Daoy (cell line): ENCODE measurements around the gene SERPINE1. TPM values are rescaled to one million over a fixed set of nuclear protein-coding genes. Genes with fewer than 3 reads are reported as not detected.
"Not testable (repeated sequence)": the region's sequence is repeated elsewhere in the genome, so short reads cannot be mapped to it uniquely, and the experiment has no call there.

ENCODE experiments used
- DNase-seq: peaks from one replicate; pipeline ENCODE4 v3.0.0-alpha.2; 2015; ENCODE audit warnings: low read depth
- total RNA-seq: library from RNA; depleted of rRNA; stranded (reverse); fragments of >200 nt; shearing (Covaris generic); gene quantifications from 2 replicates; pipeline ENCODE4 v1.2.3, GENCODE V29; 2014

Gene SERPINE1
- total RNA-seq, 1 experiment from 2014 or later: 845 TPM

DNA sequence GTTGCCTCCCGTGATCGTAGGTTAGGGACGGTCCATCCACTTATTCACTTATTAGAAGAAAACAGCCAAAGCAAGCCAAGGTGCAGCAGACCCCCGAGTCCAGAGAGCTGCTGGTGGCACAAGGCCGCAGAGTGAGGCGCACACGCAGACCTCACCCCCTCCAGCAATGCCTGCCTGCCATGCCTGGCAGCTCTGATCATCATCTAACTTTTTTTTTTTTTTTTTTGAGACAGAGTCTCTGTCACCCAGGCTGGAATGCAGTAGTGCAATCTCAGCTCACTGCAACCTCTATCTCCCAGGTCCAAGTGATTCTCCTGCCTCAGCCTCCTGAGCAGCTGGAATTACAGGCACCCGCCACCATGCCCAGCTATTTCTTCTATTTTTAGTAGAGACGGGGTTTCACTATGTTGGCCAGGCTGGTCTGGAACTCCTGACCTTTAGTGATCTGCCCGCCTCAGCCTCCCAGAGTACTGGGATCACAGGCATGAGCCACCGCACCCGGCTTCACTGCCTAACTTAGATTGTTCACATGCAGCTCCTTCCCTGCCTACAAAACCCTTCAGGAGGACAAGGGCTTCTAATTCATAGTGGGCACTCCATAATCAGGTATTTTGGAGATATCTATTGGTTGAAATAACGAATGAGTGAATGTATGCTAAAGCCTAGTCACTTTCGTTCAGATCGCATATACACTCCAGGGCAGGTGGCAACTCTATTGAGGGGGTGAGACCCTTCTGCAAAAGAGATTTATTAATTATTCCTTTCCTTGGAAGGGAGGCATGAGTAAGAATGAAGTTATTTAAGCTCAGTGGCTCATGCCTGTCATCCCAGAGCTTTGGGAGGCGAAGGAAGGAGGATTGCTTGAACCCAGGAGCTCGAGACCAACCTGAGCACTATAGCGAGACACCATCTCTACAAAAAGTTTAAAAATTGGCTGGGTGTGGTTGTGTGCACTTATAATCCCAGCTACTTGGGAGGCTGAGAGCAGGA lies 25.8 kb upstream of the SERPINE1 start:
- DNase-seq: peak; percentile 65

DNA sequence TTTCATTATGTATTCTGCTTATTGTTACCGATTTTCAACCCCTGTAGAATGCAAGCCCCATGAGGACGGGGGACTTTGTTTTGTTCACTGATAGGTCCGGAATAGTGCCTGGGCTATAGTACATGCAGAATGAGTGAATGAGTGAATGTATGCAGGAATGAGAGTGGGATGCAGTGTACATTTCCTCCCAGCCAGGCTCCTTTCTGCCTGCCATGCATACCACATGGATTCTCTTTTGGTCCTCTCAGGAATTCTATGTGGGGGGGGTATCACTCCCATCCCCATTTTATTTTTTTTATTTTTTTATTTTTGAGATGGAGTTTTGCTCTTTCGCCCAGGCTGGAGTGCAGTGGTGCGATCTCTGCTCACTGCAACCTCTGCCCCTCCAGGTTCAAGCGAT lies 24.9 kb upstream of the SERPINE1 start:
- no peak for DNase-seq

DNA sequence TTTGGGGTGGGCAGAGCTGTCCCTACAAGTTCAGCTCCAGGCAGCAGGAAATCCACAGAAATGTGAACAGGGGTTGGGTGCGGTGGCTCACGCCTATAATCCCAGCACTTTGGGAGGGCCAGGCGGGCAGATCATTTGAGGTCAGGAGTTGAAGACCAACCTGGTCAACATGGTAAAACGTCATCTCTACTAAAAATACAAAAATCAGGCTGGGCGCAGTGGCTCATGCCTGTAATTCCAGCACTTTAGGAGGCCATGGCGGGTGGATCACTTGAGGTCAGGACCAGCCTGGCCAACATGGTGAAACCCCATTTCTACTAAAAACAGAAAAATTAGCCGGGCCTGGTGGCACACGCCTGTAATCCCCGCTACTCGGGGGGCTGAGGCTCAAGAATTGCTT lies 23.2 kb upstream of the SERPINE1 start:
- DNase-seq: not testable (repeated sequence)

DNA sequence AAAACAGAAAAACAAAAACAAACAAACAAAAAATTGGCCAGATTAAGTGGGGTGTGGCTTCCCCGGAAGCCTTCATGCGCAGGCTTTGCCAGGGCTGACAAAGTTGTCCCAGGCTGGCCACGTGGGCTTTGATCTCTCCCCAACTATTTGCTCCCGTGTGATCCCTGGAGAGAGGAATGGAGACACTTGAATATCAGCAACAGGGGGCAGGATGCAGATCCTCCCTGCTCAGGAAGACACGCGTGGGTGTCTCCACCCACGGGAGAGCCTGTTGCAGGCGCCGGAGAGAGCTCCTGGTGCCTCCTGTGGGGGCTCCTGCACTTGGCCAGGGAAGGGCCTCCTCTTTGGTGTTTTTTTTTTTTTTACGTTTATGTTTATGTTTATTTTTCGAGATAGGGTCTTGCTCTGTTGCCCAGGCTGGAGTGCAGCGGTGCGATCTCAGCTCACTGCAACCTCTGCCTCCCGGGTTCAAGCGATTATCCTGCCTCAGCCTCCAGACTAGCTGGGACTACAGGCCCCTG lies 22.7 kb upstream of the SERPINE1 start:
- DNase-seq: no peak

DNA sequence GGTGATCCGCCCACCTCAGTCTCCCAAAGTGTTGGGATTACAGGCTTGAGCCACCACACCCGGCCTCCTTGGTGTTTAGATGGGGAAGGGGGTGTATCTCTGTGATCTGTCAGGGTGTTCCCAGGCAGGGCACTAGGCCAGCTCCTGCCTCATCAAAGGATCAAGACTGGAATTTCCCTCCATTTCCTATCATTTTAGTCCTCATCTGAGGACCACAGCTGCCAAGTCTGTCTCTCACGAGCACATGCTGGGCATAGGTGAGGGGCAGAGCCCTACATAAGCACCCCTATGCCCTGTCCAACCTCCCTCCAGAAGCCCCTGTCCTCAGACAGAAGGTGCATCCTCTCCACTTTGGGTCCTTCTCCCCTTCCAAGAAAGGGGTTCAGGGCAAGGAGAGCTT lies 22.1 kb upstream of the SERPINE1 start:
- DNase-seq: peak; percentile 83

DNA sequence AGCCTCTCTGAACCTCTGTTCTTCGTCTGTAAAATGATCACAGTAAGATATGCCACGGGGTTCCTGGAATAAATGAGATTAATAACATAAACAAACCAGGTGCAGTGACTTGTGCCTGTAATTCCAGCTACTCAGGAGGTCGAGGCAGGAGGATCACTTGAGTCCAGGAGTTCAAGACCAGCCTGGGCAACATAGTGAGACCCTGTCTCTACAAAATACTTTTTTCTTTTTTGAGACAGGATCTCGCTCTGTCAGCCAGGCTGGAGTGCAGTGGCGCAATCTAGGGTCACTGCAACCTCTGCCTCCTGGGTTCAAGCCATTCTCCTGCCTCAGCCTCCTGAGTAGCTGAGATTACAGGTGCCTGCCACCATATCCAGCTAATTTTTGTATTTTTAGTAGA lies 21.7 kb upstream of the SERPINE1 start:
- DNase-seq: not testable (repeated sequence)

DNA sequence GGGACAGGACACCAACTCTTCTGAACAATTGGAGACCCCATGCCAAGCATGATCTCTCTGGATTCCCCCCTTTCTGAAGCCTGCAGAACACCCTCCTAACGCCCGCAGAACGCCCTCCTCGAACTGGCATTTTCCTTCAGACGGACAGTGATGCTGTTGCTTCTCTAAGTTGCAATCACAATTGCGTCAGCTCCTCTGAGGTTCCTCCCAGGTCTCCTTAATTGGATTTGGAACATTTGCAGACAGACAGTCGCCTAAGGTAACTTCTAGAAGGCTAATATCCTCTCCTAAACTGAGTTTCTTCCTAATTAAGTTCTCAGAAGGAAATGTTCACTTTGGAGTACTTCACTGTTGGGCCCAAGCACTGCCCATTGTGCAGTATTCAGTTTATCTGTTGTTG lies 20.5 kb upstream of the SERPINE1 start:
- DNase-seq: no peak

DNA sequence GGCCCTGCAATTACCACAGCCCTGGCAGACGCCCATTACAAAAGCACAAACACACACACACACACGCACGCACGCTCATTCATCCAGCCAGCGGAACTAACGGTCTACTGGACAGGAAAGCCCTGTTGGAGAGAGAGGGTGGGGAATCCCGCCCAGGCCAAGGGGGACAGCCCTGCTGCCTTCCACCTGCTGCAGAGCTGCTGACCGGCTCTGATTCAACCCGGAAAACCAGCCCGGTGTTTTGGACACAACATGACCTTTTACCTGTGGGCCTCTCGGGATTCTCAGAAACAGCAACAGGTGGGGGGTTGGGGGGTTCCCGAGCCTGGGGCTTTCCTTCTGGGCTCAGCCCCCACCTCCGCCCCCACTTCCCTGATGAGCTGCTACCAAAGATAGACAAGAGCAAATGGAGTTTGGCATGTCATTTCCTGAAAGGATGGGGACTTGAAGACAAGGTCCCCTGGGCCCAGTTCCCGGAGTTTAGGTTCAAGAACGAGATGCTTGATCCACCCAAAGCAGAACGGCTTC lies 18.5 kb upstream of the SERPINE1 start:
- peak; percentile 93 for DNase-seq

DNA sequence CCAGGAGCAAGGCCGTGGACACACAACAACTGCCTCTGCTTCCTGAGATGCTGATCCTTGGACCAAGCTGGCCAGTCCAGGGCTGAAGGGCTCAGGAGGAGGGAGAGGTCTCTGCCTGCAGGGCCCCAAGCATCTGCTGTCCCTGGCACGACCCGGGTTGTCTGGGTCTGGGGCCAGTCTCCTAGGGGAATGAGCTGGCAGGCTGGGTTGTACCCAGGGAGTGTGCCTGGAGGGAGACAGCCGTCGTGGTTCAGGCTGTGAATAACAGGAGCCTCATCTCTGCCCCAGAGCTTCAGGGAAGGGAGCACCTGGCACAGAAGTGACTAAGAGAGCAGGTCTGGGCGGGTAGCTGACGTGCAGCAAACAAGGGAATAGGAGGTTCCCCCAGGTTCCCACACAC lies 17.9 kb upstream of the SERPINE1 start:
- peak; percentile 90 for DNase-seq

DNA sequence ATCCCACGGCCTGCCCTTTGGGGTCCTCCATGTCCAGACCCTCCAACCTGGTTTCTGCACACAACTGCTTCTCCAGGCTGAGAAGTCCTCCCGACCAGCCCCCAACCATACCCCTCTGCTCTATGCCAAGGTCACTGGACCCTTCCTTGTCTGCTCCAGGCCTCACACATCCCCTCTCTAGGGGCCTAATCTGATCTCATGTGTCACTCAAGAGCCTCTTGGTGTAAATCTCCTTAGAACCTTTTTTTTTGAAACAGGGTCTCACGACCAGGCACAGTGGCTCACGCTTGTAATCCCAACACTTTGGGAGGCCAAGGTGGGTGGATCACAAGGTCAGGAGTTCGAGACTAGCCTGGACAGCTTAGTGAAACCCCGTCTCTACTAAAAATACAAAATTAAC lies 17.5 kb upstream of the SERPINE1 start:
- DNase-seq: no peak

DNA sequence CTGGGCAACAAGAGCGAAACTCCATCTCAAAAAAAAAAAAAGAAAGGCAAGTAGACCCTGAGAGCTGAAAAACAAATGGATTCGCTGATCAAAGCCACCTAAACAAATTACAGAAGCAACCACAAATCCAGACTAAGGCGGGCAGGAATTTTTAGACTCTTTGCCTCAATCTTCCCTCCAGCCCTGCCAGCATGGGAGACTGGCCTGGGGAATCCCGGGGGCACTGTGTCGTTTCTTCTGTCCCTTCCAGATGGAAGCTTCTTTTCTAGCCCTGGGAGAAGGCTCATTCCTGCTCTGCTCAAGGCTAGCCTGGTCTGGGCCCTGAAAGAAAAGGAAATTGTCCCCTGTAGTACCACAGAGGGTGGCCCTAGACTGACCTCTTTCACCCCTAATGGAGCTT lies 15.6 kb upstream of the SERPINE1 start:
- no peak for DNase-seq

DNA sequence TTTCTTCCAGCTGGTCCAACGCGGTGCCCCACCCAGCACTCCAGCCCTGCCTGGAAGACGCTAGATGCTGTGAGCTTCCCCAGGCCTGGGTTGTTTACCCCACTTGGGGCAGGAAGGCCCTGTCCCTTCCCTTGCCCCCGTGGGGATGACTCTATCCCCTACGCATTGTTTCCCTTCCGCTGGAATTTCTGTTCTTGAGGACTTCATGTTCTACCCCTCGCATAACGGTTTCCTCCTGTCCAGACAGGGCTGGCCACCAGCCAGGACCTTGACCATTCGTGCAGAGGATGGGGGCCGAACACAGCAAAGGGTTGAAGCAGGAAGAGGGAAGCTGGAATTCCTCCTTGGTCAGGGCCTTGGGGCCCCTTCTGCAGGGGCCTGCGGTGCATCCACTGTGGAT lies 14.7 kb upstream of the SERPINE1 start:
- no peak for DNase-seq

DNA sequence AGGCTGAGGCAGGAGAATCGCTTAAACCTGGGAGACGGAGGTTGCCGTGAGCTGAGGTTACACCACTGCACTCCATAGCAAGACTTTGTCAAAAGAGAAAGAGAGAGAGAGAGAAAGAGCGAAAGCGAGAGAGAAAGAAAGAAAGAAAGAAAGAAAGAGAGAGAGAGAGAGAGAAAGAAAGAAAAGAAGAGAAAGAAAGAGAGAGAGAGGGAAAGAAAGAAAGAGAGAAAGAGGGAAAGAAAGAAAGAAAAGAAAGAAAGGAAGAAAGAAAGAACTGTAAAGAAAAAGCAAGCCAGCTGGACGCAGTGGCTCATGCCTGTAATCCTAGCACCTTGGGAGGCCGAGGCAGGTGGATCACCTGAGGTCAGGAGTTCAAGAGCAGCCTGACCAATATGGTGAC lies 13.8 kb upstream of the SERPINE1 start:
- not testable (repeated sequence) for DNase-seq

DNA sequence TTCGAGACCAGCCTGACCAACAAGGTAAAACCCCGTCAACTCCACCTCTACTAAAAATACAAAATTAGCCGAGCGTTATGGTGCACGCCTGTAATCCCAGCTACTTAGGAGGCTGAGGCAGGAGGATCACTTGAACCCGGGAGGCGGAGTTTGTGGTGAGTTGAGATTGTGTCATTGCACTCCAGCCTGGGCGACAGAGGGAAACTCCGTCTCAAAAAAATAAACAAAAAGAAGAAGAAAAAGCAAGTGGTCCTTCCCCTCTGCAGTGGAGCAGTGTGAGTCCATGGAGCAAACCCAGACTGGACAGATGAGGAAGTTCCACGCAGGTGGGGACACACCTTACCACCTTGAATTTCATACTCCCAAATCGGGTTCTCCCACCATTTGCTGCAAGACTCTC lies 13.1 kb upstream of the SERPINE1 start:
- no peak for DNase-seq

DNA sequence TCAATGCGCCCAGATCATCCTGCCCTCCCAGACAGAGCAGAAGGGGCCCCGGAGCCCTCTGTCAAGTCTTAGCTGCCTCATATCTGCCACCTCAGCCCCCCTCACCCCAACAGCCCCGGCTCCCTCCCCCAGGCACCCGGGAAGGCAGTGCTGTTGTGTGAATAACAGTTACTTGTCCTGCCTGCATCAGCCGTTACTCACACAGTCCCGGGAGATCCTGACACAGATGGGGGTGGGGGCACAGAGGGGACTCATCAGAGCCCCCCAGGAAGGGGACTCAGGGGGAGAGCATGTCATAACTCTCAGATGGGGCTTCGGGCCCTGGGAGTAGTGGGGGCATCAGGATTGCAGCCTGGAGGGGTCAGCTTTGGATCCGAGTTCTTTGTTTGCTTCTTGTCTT lies 12.4 kb upstream of the SERPINE1 start:
- DNase-seq: peak; percentile 80

DNA sequence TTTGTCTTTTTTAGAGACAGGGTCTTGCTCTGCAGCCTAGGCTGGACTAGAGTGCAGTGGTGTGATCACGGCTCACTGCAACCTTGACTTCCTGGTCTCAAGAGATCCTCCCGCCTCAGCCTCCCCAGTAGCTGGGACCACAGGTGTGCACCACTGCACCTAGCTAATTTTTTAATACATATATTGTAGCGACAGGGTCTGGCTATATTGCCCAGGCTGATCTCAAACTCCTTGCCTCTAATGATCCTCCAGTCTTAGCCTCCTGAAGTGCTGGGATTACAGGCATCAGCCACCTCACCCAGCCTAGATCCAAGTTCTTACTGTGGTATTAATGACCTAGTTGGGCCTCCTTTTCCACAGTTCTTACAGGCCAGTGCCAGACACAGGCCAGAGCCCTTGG lies 11.7 kb upstream of the SERPINE1 start:
- DNase-seq: no peak

DNA sequence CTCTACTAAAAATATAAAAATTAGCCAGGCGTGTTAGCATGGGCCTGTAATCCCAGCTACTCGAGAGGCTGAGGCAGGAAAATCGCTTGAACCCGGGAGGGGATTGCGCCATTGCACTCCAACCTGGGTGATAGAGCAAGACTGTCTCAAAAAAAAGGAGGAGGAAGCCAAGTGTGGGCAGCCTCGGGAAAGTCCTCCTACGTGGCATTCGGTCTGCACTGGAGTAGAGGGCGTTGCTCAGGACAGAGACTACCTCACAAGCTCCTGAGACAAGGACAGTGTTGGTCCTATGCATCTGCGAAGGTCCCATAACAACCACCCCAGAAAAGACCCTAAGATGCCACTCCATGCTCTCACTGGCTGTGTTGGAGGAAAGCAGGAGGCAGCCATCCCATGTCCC lies 10.0 kb upstream of the SERPINE1 start:
- peak; percentile 88 for DNase-seq

DNA sequence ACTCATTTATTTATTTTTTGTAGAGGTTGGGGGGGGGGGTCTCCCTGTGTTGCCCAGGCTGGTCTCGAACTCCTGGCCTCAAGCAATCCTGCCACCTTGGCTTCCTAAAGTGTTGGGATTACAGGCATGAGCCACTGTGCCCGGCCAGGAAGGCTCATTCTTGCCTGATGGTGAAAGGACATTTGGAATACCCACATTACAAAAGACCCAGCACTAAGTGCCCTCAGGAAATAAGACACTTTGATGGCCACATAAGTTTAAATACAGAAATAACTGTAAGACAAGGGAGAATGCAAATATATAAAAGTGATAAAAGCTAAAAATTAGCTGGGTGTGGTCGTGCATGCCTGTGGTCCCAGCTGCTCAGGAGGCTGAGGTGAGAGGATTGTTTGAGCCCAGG lies 8.0 kb upstream of the SERPINE1 start:
- no peak for DNase-seq

DNA sequence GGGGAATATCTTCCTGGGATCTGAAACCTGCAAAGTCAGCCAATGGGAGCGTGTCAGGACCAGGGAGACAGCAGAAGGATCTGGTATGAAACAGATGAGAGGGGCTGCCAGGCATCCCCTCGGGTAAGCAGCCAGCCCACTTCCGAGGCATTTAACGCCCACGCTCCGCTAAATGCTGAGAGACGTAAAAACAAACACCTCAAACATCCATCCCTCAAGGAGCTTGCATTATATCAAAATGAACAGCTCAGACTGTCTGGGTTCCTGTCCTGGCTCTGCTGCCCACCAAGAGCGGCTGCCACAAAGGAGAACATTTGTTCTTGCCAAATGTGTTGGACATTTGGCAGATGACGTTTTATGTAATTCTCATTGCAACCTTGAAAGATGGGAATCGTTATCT lies 7.0 kb upstream of the SERPINE1 start:
- peak; percentile 75 for DNase-seq

DNA sequence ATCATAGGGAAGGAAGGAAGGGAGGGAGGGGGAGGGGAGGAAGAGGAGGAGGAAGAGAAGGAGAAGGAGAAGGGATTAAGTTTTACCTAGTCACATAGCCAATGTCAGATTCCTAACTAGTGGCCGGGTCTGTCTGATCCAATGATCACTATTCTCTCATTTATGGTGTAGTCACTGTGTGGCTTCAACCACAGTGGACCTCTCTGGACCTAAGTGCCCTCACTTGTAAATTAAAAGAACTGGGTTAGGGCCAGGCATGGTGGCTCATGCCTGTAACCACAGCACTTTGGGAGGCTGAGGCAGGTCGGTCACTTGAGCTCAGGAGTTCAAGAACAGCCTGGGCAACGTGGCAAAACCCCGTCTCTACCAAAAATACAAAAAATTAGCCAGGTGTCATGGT lies 6.6 kb upstream of the SERPINE1 start:
- no peak for DNase-seq

DNA sequence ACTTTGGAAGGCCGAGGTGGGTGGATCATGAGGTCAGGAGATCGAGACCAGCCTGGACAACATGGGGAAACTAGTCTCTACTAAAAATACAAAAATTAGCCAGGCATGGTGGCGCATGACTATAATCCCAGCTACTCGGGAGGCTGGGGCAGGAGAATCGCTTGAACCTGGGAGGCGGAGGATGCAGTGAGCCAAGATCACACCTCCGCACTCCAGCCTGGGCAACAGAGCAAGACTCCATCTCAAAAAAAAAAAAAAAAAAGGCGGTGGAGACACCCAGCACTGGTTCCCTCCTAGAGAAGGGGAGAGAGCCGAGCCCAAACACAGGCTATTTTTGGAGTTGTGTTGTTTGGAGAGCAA lies 5.3 kb upstream of the SERPINE1 start:
- DNase-seq: not testable (repeated sequence)

DNA sequence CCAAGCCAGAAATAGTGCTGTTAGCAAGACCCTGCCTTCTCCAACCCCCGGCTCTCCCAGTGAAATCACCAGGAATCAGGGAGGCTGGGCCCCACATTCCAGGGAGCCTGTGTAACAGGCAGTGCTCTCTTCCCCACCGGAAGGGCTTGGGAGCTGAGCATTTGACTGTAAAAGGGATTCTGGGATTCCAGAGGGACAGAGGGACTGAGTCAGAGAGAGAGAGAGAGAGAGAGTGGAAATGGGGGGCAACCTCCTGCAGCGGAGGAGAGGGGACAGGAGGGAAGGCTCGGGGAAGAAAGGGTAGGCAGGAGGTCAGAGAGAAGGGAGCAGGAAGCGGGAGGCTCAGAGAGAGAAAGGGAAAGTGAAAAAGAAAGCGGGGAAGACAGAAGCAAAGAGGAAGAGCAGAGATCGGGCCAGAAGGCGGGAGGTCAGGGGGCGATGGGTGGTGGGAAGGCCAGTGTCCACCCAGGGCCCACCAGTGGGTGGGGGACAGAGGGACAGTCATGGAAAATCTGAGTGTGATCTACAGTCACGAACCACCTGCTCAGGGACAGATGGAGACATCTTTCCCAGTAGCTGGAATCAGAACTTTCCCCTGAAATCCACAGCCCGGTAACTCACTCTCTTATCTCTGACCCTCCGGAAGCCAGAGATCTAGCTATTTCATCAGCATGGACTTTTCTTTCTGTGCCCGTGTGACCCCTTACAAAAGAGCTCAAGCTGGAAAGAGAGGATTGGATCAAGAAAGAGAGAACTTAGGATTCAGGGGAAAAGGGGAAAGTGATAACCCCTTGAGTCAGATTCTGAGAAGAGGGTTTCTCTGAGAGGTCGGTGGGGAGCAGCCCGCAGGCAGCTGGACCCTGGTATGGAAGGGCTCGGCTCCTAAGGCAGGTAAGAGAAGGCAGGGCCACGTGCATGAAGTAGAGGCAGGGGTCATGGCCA lies 4.6 kb upstream of the SERPINE1 start:
- DNase-seq: peak; percentile 100
